ENCODE results near the gene NOXO1.
"Not testable (repeated sequence)": the region's sequence is repeated elsewhere in the genome, so short reads cannot be mapped to it uniquely, and the experiment has no call there.

Gene NOXO1

GRCh38 chr16:1981398-1981836 lies at the start of gene NOXO1:
TSS of gene NOXO1 (minus strand) at chr16:1981469. CDS start at chr16:1981179, 290 bp downstream.
- DNase-seq = no peak

- no peak for DNase-seq
Observed at GRCh38 chr16:2030036-2030435, 48.8 kb upstream of the NOXO1 start.

- no peak for DNase-seq
Observed at GRCh38 chr16:2029350-2029749, 48.1 kb upstream of the NOXO1 start.

- no peak for DNase-seq
Observed at GRCh38 chr16:2028620-2029220, 47.5 kb upstream of the NOXO1 start.

GRCh38 chr16:2028146-2028545 lies 46.9 kb upstream of the NOXO1 start:
- no peak for DNase-seq

GRCh38 chr16:2027024-2028010 lies 46.0 kb upstream of the NOXO1 start:
- no peak for DNase-seq

- no peak for DNase-seq
Observed at GRCh38 chr16:2026461-2027023, 45.3 kb upstream of the NOXO1 start, which contains the start of gene NHERF2. TSS of gene NHERF2 (plus strand) at chr16:2026902. CDS start at chr16:2027006, 104 bp downstream.

GRCh38 chr16:2025878-2026460 lies 44.7 kb upstream of the NOXO1 start:
- DNase-seq = no peak

GRCh38 chr16:2025251-2025650 lies 44.0 kb upstream of the NOXO1 start:
- DNase-seq = no peak

GRCh38 chr16:2024032-2024420 lies 42.8 kb upstream of the NOXO1 start:
- DNase-seq = no peak

GRCh38 chr16:2023092-2024031 lies 42.1 kb upstream of the NOXO1 start:
- DNase-seq = no peak

GRCh38 chr16:2022723-2023091 lies 41.4 kb upstream of the NOXO1 start:
- DNase-seq = no peak

- no peak for DNase-seq
Observed at GRCh38 chr16:2019921-2020831, 38.9 kb upstream of the NOXO1 start.

- DNase-seq = no peak
Observed at GRCh38 chr16:2019518-2019920, 38.2 kb upstream of the NOXO1 start, which contains the start of gene NPW. TSS of gene NPW (plus strand) at chr16:2019785.

GRCh38 chr16:2016407-2016922 lies 35.2 kb upstream of the NOXO1 start:
- no peak for DNase-seq

- DNase-seq = no peak
Observed at GRCh38 chr16:2015947-2016208, 34.6 kb upstream of the NOXO1 start.

- DNase-seq = peak; percentile 53
Observed at GRCh38 chr16:2015117-2015946, 34.1 kb upstream of the NOXO1 start.

GRCh38 chr16:2013527-2013926 lies 32.3 kb upstream of the NOXO1 start:
- no peak for DNase-seq

GRCh38 chr16:2011726-2012125 lies 30.5 kb upstream of the NOXO1 start:
- not testable (repeated sequence) for DNase-seq
